ENCODE results near the gene SIL1. TPM values are rescaled to one million over a fixed set of nuclear protein-coding genes. Genes with fewer than 3 reads are reported as not detected.
A peak's percentile ranks its signal among the peaks of the same experiment; 100 is the strongest.

The SIL1 gene
- total RNA-seq, 1 donor from 2014 or later: 41.6 TPM

DNA sequence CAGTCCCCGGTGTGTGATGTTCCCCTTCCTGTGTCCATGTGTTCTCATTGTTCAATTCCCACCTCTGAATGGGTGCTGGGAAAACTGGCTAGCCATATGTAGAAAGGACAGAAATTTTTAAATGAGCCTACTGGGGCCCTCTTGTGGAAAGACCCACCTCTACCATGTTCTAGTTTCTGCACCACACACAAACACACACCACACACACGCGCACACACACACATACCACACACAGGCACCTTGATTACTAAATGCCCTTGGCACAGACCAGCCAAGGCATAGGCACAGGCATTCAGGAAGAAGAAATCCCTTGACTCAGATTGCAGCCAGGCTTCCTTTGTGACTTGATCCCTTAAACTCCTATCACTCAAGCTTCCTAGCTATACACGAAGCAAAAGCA is 60.5 kb downstream of the SIL1 start:
- peaks cover 3% of the 10 kb centered on the region for H3K27me3 Mint-ChIP-seq (ENCODE audit: low read depth, unreplicated experiment)
- Histone ChIP-seq H3K4me3 (ENCODE audit: insufficient read depth, low read depth, low read length) (no peak overlapping the region), H3K27me3 (ENCODE audit: insufficient read depth, low read length) (no peaks in the 10 kb centered on the region), H3K79me2 (ENCODE audit: insufficient read depth, low read length) (peaks cover 23% of the 10 kb centered on the region), H3K9ac (ENCODE audit: low read length) (no peak overlapping the region), H3K9me3 (ENCODE audit: insufficient read depth, low read depth, low read length) (no peaks in the 10 kb centered on the region), H3K4me2 (ENCODE audit: low read length) (no peak overlapping the region), H4K20me1 (ENCODE audit: insufficient read depth, low read length) (peaks cover 50% of the 10 kb centered on the region), H3K27ac (ENCODE audit: low read depth, low read length) (no peak overlapping the region), H3K36me3 (ENCODE audit: insufficient read depth, low read length) (no peaks in the 10 kb centered on the region), H2AFZ (ENCODE audit: low read depth, low read length) (no peak overlapping the region), H3K4me1 (ENCODE audit: insufficient read depth, low read length) (peaks cover 37% of the 10 kb centered on the region)
- H3K4me1 Mint-ChIP-seq (ENCODE audit: low read depth, unreplicated experiment): peaks cover 27% of the 10 kb centered on the region
- FAIRE-seq (no peak), DNase-seq (ENCODE audit: low read depth) (peak; percentile 37)
- TF ChIP-seq, protein P1, sequence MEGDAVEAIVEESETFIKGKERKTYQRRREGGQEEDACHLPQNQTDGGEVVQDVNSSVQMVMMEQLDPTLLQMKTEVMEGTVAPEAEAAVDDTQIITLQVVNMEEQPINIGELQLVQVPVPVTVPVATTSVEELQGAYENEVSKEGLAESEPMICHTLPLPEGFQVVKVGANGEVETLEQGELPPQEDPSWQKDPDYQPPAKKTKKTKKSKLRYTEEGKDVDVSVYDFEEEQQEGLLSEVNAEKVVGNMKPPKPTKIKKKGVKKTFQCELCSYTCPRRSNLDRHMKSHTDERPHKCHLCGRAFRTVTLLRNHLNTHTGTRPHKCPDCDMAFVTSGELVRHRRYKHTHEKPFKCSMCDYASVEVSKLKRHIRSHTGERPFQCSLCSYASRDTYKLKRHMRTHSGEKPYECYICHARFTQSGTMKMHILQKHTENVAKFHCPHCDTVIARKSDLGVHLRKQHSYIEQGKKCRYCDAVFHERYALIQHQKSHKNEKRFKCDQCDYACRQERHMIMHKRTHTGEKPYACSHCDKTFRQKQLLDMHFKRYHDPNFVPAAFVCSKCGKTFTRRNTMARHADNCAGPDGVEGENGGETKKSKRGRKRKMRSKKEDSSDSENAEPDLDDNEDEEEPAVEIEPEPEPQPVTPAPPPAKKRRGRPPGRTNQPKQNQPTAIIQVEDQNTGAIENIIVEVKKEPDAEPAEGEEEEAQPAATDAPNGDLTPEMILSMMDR (IDR thresholded peaks at IDR 0.05; ENCODE audit: insufficient read depth, low read depth, low read length): peak; percentile 24
- no peak for TF ChIP-seq EZH2 (IDR thresholded peaks at IDR 0.05; ENCODE audit: insufficient read depth, low read length)
- H3K36me3 Mint-ChIP-seq (ENCODE audit: low read depth, unreplicated experiment): no peaks in the 10 kb centered on the region
- no peak overlapping the region for H3K4me3 Mint-ChIP-seq (ENCODE audit: unreplicated experiment)
- no peaks in the 10 kb centered on the region for H3K9me3 Mint-ChIP-seq (ENCODE audit: unreplicated experiment)
- H3K27ac Mint-ChIP-seq (ENCODE audit: unreplicated experiment): peak overlapping the region; percentile 1

GRCh38 chr5:139134906-139135305 is 63.3 kb downstream of the SIL1 start:
- FAIRE-seq: no peak
- H4K20me1 ChIP-seq (ENCODE audit: insufficient read depth, low read length): peaks cover 55% of the 10 kb centered on the region
- TF ChIP-seq, protein P1 (IDR thresholded peaks at IDR 0.05; ENCODE audit: insufficient read depth, low read depth, low read length): no peak
- no peak for TF ChIP-seq EZH2 (IDR thresholded peaks at IDR 0.05; ENCODE audit: insufficient read depth, low read length)
- H3K9ac ChIP-seq (ENCODE audit: low read length): no peak overlapping the region
- H3K4me2 ChIP-seq (ENCODE audit: low read length): no peak overlapping the region
- H3K4me1 Mint-ChIP-seq (ENCODE audit: low read depth, unreplicated experiment): peaks cover 29% of the 10 kb centered on the region
- no peaks in the 10 kb centered on the region for H3K9me3 ChIP-seq (ENCODE audit: insufficient read depth, low read depth, low read length)
- no peak overlapping the region for H3K4me3 ChIP-seq (ENCODE audit: insufficient read depth, low read depth, low read length)
- DNase-seq (ENCODE audit: low read depth): no peak
- H3K4me1 ChIP-seq (ENCODE audit: insufficient read depth, low read length): peaks cover 33% of the 10 kb centered on the region
- no peak overlapping the region for H3K27ac Mint-ChIP-seq (ENCODE audit: unreplicated experiment)
- peaks cover 3% of the 10 kb centered on the region for H3K27me3 Mint-ChIP-seq (ENCODE audit: low read depth, unreplicated experiment)
- H3K9me3 Mint-ChIP-seq (ENCODE audit: unreplicated experiment): no peaks in the 10 kb centered on the region
- no peak overlapping the region for H3K4me3 Mint-ChIP-seq (ENCODE audit: unreplicated experiment)
- no peaks in the 10 kb centered on the region for H3K36me3 ChIP-seq (ENCODE audit: insufficient read depth, low read length)
- H2AFZ ChIP-seq (ENCODE audit: low read depth, low read length): no peak overlapping the region
- no peaks in the 10 kb centered on the region for H3K27me3 ChIP-seq (ENCODE audit: insufficient read depth, low read length)
- peaks cover 20% of the 10 kb centered on the region for H3K79me2 ChIP-seq (ENCODE audit: insufficient read depth, low read length)
- H3K27ac ChIP-seq (ENCODE audit: low read depth, low read length): no peak overlapping the region
- no peaks in the 10 kb centered on the region for H3K36me3 Mint-ChIP-seq (ENCODE audit: low read depth, unreplicated experiment)

- Mint-ChIP-seq H3K9me3 (ENCODE audit: unreplicated experiment) (no peaks in the 10 kb centered on the region), H3K36me3 (ENCODE audit: low read depth, unreplicated experiment) (no peaks in the 10 kb centered on the region), H3K4me1 (ENCODE audit: low read depth, unreplicated experiment) (peaks cover 20% of the 10 kb centered on the region), H3K27me3 (ENCODE audit: low read depth, unreplicated experiment) (peaks cover 3% of the 10 kb centered on the region), H3K27ac (ENCODE audit: unreplicated experiment) (no peak overlapping the region), H3K4me3 (ENCODE audit: unreplicated experiment) (no peak overlapping the region)
- H3K27ac ChIP-seq (ENCODE audit: low read depth, low read length): no peak overlapping the region
- no peak overlapping the region for H3K4me3 ChIP-seq (ENCODE audit: insufficient read depth, low read depth, low read length)
- no peak overlapping the region for H3K9ac ChIP-seq (ENCODE audit: low read length)
- peaks cover 21% of the 10 kb centered on the region for H3K4me1 ChIP-seq (ENCODE audit: insufficient read depth, low read length)
- peaks cover 43% of the 10 kb centered on the region for H4K20me1 ChIP-seq (ENCODE audit: insufficient read depth, low read length)
- H3K79me2 ChIP-seq (ENCODE audit: insufficient read depth, low read length): peaks cover 15% of the 10 kb centered on the region
- no peaks in the 10 kb centered on the region for H3K27me3 ChIP-seq (ENCODE audit: insufficient read depth, low read length)
- H3K9me3 ChIP-seq (ENCODE audit: insufficient read depth, low read depth, low read length): no peaks in the 10 kb centered on the region
- FAIRE-seq (no peak), DNase-seq (ENCODE audit: low read depth) (no peak)
- no peaks in the 10 kb centered on the region for H3K36me3 ChIP-seq (ENCODE audit: insufficient read depth, low read length)
- H2AFZ ChIP-seq (ENCODE audit: low read depth, low read length): no peak overlapping the region
- TF ChIP-seq, protein P1 (IDR thresholded peaks at IDR 0.05; ENCODE audit: insufficient read depth, low read depth, low read length): no peak
- no peak for TF ChIP-seq EZH2 (IDR thresholded peaks at IDR 0.05; ENCODE audit: insufficient read depth, low read length)
- H3K4me2 ChIP-seq (ENCODE audit: low read length): no peak overlapping the region
Observed at GRCh38 chr5:139133282-139133681, 64.9 kb downstream of the SIL1 start.
